HepG2 (cell line): ENCODE results near the gene PAQR6. TPM values are rescaled to one million over a fixed set of nuclear protein-coding genes. Genes with fewer than 3 reads are reported as not detected.

ENCODE experiments used
- ATF7 ChIP-seq, 2 experiments: fragments of 450-650 bp in 1 of 2; sonication (generic) in 1 of 2; formaldehyde crosslinking in 1 of 2; IDR thresholded peaks; 2 replicates each; pipeline versions ENCODE4 v1.4.0 to v1.6.1; 2016 to 2020; ENCODE audit warnings: antibody characterized with exemption in 1 of 2, mild to moderate bottlenecking in 1 of 2, missing genetic modification reagents in 1 of 2
- CHCHD3 ChIP-seq: sonication (generic); formaldehyde crosslinking; IDR thresholded peaks from 2 replicates; pipeline ENCODE4 v1.8.0; 2022; ENCODE audit warnings: mild to moderate bottlenecking, missing genetic modification reagents, moderate library complexity
- GABPA ChIP-seq, 2 experiments: IDR thresholded peaks; 2 replicates each; pipeline ENCODE4 v1.6.1; 2011 to 2016; ENCODE audit warnings: low read depth in 2 of 2, low read length in 1 of 2, missing biosample characterization in 1 of 2, missing genetic modification characterization in 1 of 2
- KLF9 ChIP-seq: IDR thresholded peaks from 2 replicates; pipeline ENCODE4 v1.6.1; 2016; ENCODE audit warnings: low read depth
- MXD4 ChIP-seq: IDR thresholded peaks from 2 replicates; pipeline ENCODE4 v1.6.1; 2016; ENCODE audit warnings: mild to moderate bottlenecking, missing biosample characterization, missing genetic modification reagents
- NFAT5 ChIP-seq: sonication (generic); formaldehyde crosslinking; IDR thresholded peaks from 2 replicates; pipeline ENCODE4 v1.4.0; 2020; ENCODE audit warnings: missing genetic modification reagents
- NFATC3 ChIP-seq: sonication (generic); formaldehyde crosslinking; IDR thresholded peaks from 2 replicates; pipeline ENCODE4 v1.5.1; 2020; ENCODE audit warnings: mild to moderate bottlenecking, missing genetic modification reagents
- SALL1 ChIP-seq: sonication (generic); formaldehyde crosslinking; IDR thresholded peaks from 2 replicates; pipeline ENCODE4 v1.8.0; 2022; ENCODE audit warnings: mild to moderate bottlenecking, missing genetic modification reagents
- SATB2 ChIP-seq: sonication (generic); formaldehyde crosslinking; IDR thresholded peaks from 2 replicates; pipeline ENCODE4 v1.5.0; 2020; ENCODE audit warnings: missing genetic modification reagents
- YY1 ChIP-seq: IDR thresholded peaks from 2 replicates; pipeline ENCODE4 v1.6.1; 2011; ENCODE audit warnings: low read length, low read depth, moderate library complexity, mild to moderate bottlenecking; ENCODE audit not compliant: insufficient read depth, insufficient replicate concordance
- ZBTB43 ChIP-seq: sonication (generic); formaldehyde crosslinking; conservative IDR thresholded peaks from 2 replicates; pipeline ENCODE4 v1.4.0; 2020; ENCODE audit warnings: missing genetic modification reagents
- ZBTB44 ChIP-seq: sonication (generic); formaldehyde crosslinking; IDR thresholded peaks from 2 replicates; pipeline ENCODE4 v1.4.0; 2020; ENCODE audit warnings: missing genetic modification reagents
- ZFY ChIP-seq: sonication (generic); formaldehyde crosslinking; IDR thresholded peaks from 2 replicates; pipeline ENCODE4 v1.4.0; 2020; ENCODE audit warnings: missing genetic modification reagents
- ZMYM3 ChIP-seq: sonication (generic); formaldehyde crosslinking; IDR thresholded peaks from 2 replicates; pipeline ENCODE4 v1.5.1; 2020; ENCODE audit warnings: mild to moderate bottlenecking, missing genetic modification reagents
- ZNF143 ChIP-seq: sonication (generic); formaldehyde crosslinking; IDR thresholded peaks from 2 replicates; pipeline ENCODE4 v1.4.0; 2020; ENCODE audit warnings: missing genetic modification reagents
- ZNF253 ChIP-seq: sonication (generic); formaldehyde crosslinking; IDR thresholded peaks from 2 replicates; pipeline ENCODE4 v1.8.0; 2022; ENCODE audit warnings: mild to moderate bottlenecking, missing genetic modification reagents, borderline replicate concordance
- ZNF501 ChIP-seq: sonication (generic); formaldehyde crosslinking; IDR thresholded peaks from 2 replicates; pipeline ENCODE4 v1.5.1; 2020; ENCODE audit warnings: mild to moderate bottlenecking, moderate library complexity, missing genetic modification reagents
- ZNF710 ChIP-seq: sonication (generic); formaldehyde crosslinking; IDR thresholded peaks from 2 replicates; pipeline ENCODE4 v1.5.0; 2020; ENCODE audit warnings: mild to moderate bottlenecking, missing genetic modification reagents, borderline replicate concordance
- polyA plus RNA-seq, 8 experiments: library from polyadenylated mRNA; depleted of rRNA in 3 of 8; stranded (reverse) in 7 of 8; unstranded in 1 of 8; fragments of >200 nt; fragmentation: Illumina TruSeq in 4 of 8; extraction: Trizol in 4 of 8; gene quantifications; 2 replicates each; pipeline versions ENCODE4 v1.2.1 to v1.2.3, GENCODE V29; 2011 to 2016; ENCODE audit warnings: low read depth in 4 of 8, missing spikeins in 1 of 8, mixed read lengths in 1 of 8; ENCODE audit not compliant: insufficient read depth in 1 of 8
- total RNA-seq, 5 experiments: library from RNA; depleted of rRNA; stranded (reverse); fragments of >200 nt; fragmentation: Illumina TruSeq; extraction: Trizol; gene quantifications; 2 replicates each; pipeline ENCODE4 v1.2.3, GENCODE V29; 2016; ENCODE audit warnings: low read depth in 1 of 5

Gene PAQR6
- total and polyA plus RNA-seq, 2 of the 13 experiments (the other 11 are each of a cell fraction or from before 2014, with no cell fraction given), result 0.82 to 1.4 TPM

GRCh38 chr1:156245451-156246232 lies 2.2 kb downstream of the PAQR6 start (continued):
- TF ChIP-seq ZBTB43 (CRISPR knock-in tag) (0 out of 2 replicates have a peak, but pooled peaks have one; percentile 78), MXD4 (CRISPR knock-in tag) (no peak), SATB2 (CRISPR knock-in tag) (no peak), ZNF143 (CRISPR knock-in tag) (no peak), ZMYM3 (CRISPR knock-in tag) (peak; percentile 43), ATF7 (IDR thresholded peaks at IDR 0.05) (no peak), ATF7 (CRISPR knock-in tag; IDR thresholded peaks at IDR 0.05) (peak; percentile 64), CHCHD3 (CRISPR knock-in tag) (0 out of 2 replicates have a peak, but pooled peaks have one; percentile 60), NFAT5 (peak; percentile 25; the same call in 1 of the 2 replicates), KLF9 (CRISPR knock-in tag) (no peak), ZNF710 (CRISPR knock-in tag) (0 out of 2 replicates have a peak, but pooled peaks have one; percentile 56), ZNF253 (CRISPR knock-in tag) (no peak), NFATC3 (no peak), ZNF501 (CRISPR knock-in tag) (0 out of 2 replicates have a peak, but pooled peaks have one; percentile 34), GABPA (IDR thresholded peaks at IDR 0.05; ENCODE audit: low read depth, low read length) (peak; percentile 28; the same call in 1 of the 2 replicates), GABPA (CRISPR knock-in tag; IDR thresholded peaks at IDR 0.05; ENCODE audit: low read depth) (no peak), YY1 (peak; percentile 13), ZBTB44 (CRISPR knock-in tag) (no peak), ZFY (peak; percentile 60), SALL1 (CRISPR knock-in tag) (peak; percentile 54)
